ENCODE data around the gene DISC1.

Gene DISC1

GRCh38 chr1:232036181-232036933, 409.8 kb downstream of the DISC1 start:
- Histone ChIP-seq H3K4me2 (ENCODE audit: low read depth, low read length, poor library complexity, severe bottlenecking) (no peak overlapping the region), H3K9me3 (ENCODE audit: insufficient read depth, low read length) (no peaks in the 10 kb centered on the region), H2AFZ (ENCODE audit: low read depth, low read length, severe bottlenecking) (no peak overlapping the region), H3K27me3 (ENCODE audit: low read length) (no peaks in the 10 kb centered on the region), H3K36me3 (ENCODE audit: low read length) (no peaks in the 10 kb centered on the region), H3K9me2 (replicated peaks; ENCODE audit: insufficient read depth, low read length) (no peaks in the 10 kb centered on the region), H3K9ac (ENCODE audit: low read length) (no peak overlapping the region), H3F3A (ENCODE audit: insufficient read depth) (no peaks in the 10 kb centered on the region), H3K79me2 (ENCODE audit: insufficient read depth, low read length) (no peaks in the 10 kb centered on the region), H3K27ac (ENCODE audit: low read depth, low read length) (no peak overlapping the region), H4K20me1 (ENCODE audit: low read depth, low read length) (no peaks in the 10 kb centered on the region), H3K4me3 (ENCODE audit: insufficient read depth, low read length, poor library complexity, severe bottlenecking) (no peak overlapping the region)
- no peak for TF ChIP-seq CTCF (IDR thresholded peaks at IDR 0.05; ENCODE audit: insufficient read depth, low read length, poor library complexity, severe bottlenecking)
- TF ChIP-seq EZH2phosphoT487 (conservative IDR thresholded peaks at IDR 0.05; ENCODE audit: low read length) = no peak

- no peak for TF ChIP-seq CTCF (IDR thresholded peaks at IDR 0.05; ENCODE audit: insufficient read depth, low read length, poor library complexity, severe bottlenecking)
- TF ChIP-seq EZH2phosphoT487 (conservative IDR thresholded peaks at IDR 0.05; ENCODE audit: low read length) = no peak
- Histone ChIP-seq H3K9me2 (replicated peaks; ENCODE audit: insufficient read depth, low read length) (no peaks in the 10 kb centered on the region), H3K27me3 (ENCODE audit: low read length) (no peaks in the 10 kb centered on the region), H3K27ac (ENCODE audit: low read depth, low read length) (no peak overlapping the region), H3K9me3 (ENCODE audit: insufficient read depth, low read length) (no peaks in the 10 kb centered on the region), H2AFZ (ENCODE audit: low read depth, low read length, severe bottlenecking) (no peak overlapping the region), H3K4me3 (ENCODE audit: insufficient read depth, low read length, poor library complexity, severe bottlenecking) (no peak overlapping the region), H3K79me2 (ENCODE audit: insufficient read depth, low read length) (no peaks in the 10 kb centered on the region), H3K36me3 (ENCODE audit: low read length) (no peaks in the 10 kb centered on the region), H3K9ac (ENCODE audit: low read length) (no peak overlapping the region), H3F3A (ENCODE audit: insufficient read depth) (no peaks in the 10 kb centered on the region), H3K4me2 (ENCODE audit: low read depth, low read length, poor library complexity, severe bottlenecking) (no peak overlapping the region), H4K20me1 (ENCODE audit: low read depth, low read length) (no peaks in the 10 kb centered on the region)
Measured at GRCh38 chr1:232037774-232038388, 411.3 kb downstream of the DISC1 start.

- Histone ChIP-seq H3K36me3 (ENCODE audit: low read length) (no peaks in the 10 kb centered on the region), H3K9ac (ENCODE audit: low read length) (no peak overlapping the region), H3K4me3 (ENCODE audit: insufficient read depth, low read length, poor library complexity, severe bottlenecking) (no peak overlapping the region), H3K27ac (ENCODE audit: low read depth, low read length) (no peak overlapping the region), H3K4me2 (ENCODE audit: low read depth, low read length, poor library complexity, severe bottlenecking) (no peak overlapping the region), H3K9me3 (ENCODE audit: insufficient read depth, low read length) (no peaks in the 10 kb centered on the region), H3K79me2 (ENCODE audit: insufficient read depth, low read length) (no peaks in the 10 kb centered on the region), H3F3A (ENCODE audit: insufficient read depth) (no peaks in the 10 kb centered on the region), H3K27me3 (ENCODE audit: low read length) (no peaks in the 10 kb centered on the region), H3K9me2 (replicated peaks; ENCODE audit: insufficient read depth, low read length) (no peaks in the 10 kb centered on the region), H2AFZ (ENCODE audit: low read depth, low read length, severe bottlenecking) (no peak overlapping the region), H4K20me1 (ENCODE audit: low read depth, low read length) (no peaks in the 10 kb centered on the region)
- TF ChIP-seq EZH2phosphoT487 (conservative IDR thresholded peaks at IDR 0.05; ENCODE audit: low read length) (no peak), CTCF (IDR thresholded peaks at IDR 0.05; ENCODE audit: insufficient read depth, low read length, poor library complexity, severe bottlenecking) (no peak)
Measured at GRCh38 chr1:232038706-232039677, 412.4 kb downstream of the DISC1 start.
